HuH-7 (cell line): ENCODE measurements around the gene AGPAT4.
"Not testable (repeated sequence)": the region's sequence is repeated elsewhere in the genome, so short reads cannot be mapped to it uniquely, and the experiment has no call there.

Experiments
- DNase-seq: peaks from one replicate; pipeline ENCODE4 v3.0.0; 2011; ENCODE audit warnings: low spot score

The AGPAT4 gene

DNA sequence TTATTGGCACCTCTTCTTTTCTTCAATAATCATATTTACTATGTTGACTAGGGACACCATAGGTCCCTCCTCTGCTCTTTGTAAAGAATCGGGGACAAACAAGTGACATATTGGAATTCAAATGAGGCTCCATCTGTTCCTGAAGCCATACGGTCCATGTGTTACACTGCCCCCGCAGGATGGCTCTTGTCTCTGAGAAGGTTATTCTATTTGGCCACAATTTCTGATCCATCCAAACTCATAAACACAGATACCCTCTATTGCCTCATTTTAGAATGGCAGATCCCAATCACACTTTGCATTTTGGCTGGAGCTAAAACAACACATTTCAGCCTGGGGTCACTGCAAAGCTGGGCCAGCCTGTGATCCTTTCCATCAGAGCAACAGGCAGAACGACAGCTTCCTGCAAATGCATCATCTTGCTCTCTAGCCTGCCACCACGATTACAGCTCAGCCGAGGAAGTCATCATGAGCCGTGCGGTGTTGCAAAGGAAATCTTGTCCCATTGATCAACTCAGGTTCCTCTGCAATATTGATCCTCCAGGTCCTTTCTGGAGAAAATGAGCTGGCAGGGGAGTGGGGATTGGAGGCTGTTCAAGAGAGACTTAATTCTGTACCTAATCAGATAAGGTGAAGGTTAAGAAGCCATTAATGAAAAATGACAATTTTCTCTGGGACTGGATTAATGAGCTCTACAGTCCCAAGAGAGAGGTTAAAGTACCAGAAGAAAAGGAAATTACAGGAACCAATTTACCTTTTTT is 73.1 kb downstream of the AGPAT4 start:
- DNase-seq, result no peak

GRCh38 chr6:161199850-161200249 is 74.0 kb downstream of the AGPAT4 start:
- no peak for DNase-seq

DNA sequence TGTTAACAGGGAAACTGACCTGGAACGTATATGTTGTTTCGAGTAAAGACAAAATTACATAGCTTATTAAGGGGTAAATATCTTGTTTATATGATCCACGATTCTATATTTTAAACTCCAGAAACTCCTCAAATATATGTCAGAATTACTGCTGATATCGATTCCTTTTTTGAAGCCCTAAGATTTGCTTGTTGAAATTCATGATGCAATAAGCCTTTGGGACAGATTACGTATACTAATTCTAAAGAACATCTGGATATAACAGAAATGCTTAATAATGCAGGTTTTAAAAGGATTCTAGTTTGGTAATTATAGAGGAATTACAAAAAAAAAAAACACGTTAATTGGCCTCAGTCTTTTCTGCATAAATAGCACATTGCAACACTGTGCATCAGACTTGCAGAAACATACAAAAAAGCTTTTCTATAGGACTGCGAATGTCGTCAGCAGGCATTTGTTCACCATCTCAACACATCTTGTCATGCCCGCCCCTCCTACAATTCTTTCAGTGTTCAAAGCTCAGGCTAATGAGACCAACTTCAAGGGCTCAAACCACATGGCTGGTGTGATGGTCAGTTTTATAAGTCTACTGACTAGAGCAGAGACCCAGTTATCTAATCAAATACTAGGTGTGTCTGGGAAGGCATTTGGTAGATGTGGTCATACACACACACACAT is 74.9 kb downstream of the AGPAT4 start:
- DNase-seq, result no peak

GRCh38 chr6:161198176-161198575 is 75.7 kb downstream of the AGPAT4 start:
- DNase-seq, result no peak

GRCh38 chr6:161195386-161195785 is 78.5 kb downstream of the AGPAT4 start:
- DNase-seq, result no peak

GRCh38 chr6:161194374-161194773 is 79.5 kb downstream of the AGPAT4 start:
- no peak for DNase-seq

GRCh38 chr6:161192636-161193411 is 81.0 kb downstream of the AGPAT4 start:
- no peak for DNase-seq

DNA sequence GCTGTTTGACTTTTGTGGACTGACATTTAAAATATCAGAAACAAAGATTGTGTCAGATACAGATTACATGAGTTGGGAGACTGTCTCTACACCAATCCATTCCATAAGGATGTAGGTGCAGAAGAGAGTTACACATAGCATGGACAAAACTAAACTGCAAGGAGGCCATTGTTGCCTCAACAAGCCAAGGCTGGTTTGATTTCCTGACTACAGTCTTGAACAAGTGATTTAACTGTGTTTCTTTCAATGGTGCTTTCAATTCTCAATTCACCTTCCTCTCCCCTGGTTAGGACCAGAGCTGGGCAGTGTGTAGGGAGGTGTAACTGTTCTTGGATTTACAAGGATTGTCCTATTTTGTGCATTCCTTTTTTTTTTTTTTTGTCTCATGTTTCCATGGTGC is 82.2 kb downstream of the AGPAT4 start:
- DNase-seq, result no peak

GRCh38 chr6:161191007-161191406 is 82.9 kb downstream of the AGPAT4 start:
- DNase-seq, result no peak

DNA sequence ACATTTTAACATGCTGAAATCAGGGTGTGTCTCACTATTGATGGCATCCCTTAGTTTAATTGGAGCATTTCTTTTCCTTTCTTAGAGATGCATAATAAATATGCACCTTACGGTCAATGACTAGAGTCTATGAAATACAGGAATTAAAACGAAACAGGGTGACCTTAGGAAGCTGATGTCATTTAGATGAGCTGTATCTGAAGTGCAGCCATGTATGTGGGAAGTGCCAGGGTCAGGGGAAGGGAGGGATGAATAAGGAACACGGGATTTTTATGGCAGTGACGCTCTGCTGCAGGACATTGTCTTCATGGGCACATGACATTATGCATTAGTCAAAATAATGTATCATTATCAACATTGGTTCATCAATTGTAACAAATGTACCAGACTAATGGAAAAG is 84.0 kb downstream of the AGPAT4 start:
- DNase-seq, result no peak

DNA sequence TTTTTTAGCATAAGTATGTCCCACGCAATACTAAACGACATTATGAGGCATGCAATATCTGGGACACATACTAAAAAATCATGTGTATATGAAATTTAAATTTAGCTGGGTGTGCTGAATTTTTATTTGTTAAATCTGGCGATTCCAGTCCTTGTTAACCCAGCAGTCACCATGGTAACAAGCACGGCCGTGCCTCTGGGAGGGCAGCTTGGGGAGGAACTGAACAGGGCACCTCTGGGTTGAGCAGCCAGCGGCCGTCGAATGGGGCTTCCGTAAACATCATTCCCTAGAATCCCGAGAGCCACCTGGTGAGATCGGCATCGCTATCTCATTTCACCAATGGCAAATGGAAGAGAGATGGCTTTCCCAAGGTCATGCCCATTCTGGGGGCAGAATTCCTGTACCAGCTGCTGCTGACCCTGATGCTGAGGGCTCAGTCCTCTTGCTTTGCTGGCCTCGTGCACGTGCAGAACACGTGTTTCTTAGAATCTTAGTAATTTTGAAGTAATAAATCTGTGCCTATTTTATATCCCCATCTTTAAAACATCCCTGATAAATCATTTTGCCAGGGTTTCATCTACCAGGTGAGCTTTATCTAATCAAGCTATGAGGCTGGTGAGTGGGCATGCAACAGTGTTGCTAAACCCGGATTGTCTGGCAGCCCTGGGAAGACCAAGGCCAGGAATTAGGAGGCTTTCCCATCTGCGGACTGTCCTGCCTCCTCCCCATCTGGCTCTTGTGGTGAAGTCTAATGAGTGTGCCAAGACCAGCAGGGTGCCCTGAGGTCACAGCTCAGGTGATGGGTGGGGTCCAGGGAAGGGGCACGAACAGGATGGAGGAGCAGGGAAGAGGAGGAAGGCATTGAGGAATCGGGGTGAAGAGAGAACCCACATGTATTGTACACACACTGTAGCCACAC is 85.1 kb downstream of the AGPAT4 start:
- DNase-seq, result no peak

- no peak for DNase-seq
Measured at GRCh38 chr6:161186173-161186769, 87.6 kb downstream of the AGPAT4 start.

DNA sequence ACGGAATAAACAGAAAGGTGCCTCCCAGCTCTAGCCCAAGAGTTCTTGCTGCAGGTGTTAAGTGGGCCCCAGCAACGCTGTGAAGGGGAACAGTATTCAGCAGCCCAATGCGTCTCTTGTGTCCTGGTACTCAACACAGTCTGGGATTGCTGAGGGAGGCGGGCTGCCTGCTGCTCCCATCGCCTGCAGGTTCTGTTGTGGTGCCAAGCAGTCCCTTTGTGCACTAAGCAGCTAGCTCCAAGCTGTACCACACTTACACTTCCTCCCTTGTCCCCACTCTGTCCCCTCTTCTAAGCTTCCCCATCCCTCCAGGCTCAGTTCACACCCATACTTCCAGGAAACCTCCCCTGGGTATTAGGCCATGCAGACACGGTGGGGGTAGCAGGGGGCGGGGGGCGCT is 92.7 kb downstream of the AGPAT4 start:
- DNase-seq, result no peak

- not testable (repeated sequence) for DNase-seq
Measured at GRCh38 chr6:161178155-161178554, 95.7 kb downstream of the AGPAT4 start.

DNA sequence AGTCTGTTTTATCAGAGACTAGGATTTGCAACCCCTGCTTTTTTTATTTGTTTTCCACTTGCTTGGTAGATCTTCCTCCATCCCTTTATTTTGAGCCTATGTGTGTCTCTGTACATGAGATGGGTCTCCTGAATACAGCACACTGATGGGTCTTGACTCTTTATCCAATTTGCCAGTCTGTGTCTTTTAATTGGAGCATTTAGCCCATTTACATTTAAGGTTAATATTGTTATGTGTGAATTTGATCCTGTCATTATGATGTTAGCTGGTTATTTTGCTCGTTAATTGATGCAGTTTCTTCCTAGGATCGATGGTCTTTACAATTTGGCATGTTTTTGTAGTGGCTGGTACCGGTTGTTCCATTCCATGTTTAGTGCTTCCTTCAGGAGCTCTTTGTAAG is 97.4 kb downstream of the AGPAT4 start:
- not testable (repeated sequence) for DNase-seq

GRCh38 chr6:161172769-161173168 is 101.1 kb downstream of the AGPAT4 start:
- not testable (repeated sequence) for DNase-seq

DNA sequence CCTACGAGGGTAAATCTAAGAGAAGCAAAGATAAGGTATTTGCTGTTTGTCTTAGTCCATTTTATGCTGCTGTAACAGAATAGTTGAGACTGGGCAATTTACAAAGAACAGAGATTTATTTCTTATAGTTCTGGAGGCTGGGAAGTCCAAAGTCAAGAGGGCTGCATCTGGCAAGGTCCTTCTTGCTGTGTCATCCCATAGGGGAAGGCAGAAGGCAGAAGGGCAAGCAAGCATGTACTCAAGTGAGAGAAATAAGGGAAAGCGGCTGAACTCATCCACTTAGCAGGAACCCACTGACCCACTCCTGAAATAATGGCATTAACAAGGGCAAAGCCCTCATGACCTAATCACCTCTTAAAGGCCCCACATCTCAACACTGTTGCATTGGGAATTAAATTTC is 102.7 kb downstream of the AGPAT4 start:
- DNase-seq, result no peak

DNA sequence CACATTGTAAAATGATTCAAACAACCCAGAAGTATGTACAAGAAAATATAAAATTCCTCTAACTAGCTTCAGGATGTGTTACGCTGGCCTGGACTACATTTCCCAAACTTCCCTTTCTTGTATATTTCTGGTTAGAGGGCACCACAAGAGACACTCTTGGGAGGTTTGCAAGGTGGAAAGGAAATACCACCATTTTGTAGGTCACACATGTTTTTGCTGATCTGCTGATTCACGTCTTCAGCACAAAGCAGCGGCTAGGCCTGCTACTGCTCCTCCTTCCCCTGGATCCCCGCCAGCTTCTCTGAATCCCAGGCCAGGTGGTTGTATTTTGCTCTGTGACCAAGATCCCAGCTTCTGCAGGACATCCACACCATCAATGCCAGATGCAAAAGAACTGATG is 104.2 kb downstream of the AGPAT4 start:
- DNase-seq, result no peak

- no peak for DNase-seq
Measured at GRCh38 chr6:161169035-161169434, 104.8 kb downstream of the AGPAT4 start.

GRCh38 chr6:161168281-161168891 is 105.5 kb downstream of the AGPAT4 start:
- DNase-seq, result no peak

GRCh38 chr6:161166677-161167076 is 107.2 kb downstream of the AGPAT4 start:
- DNase-seq, result no peak
